A673 (cell line): ENCODE measurements around the gene DUS3L. TPM values are rescaled to one million over a fixed set of nuclear protein-coding genes. Genes with fewer than 3 reads are reported as not detected.

Experiments used
- BruUV-seq: library from RNA; stranded (reverse); fragments of 400-500 nt; replicated peaks from 2 replicates; lab custom pipeline; 2021; lab: Mats Ljungman, UMichigan
- CTCF ChIA-PET: fragments of 300-600 bp; sonication (Branson Sonifier 250); formaldehyde crosslinking; loops from one replicate; lab custom pipeline; 2022; ENCODE audit warnings: antibody characterized with exemption; lab: Charles Lee
- POLR2A ChIA-PET: fragments of 300-600 bp; sonication (Branson Sonifier 250); formaldehyde crosslinking; loops from one replicate; lab custom pipeline; 2022; ENCODE audit warnings: antibody characterized with exemption; ENCODE audit not compliant: low non-redundant PET; lab: Charles Lee
- DNase-seq: peaks from one replicate; pipeline ENCODE4 v3.0.0-alpha.2; 2015; ENCODE audit warnings: low spot score
- H3K27ac ChIP-seq: fragments of 200-600 bp; sonication (generic); 2 replicates; pipeline ENCODE4 v1.5.1; 2016; ENCODE audit warnings: mixed run types, low read depth, mild to moderate bottlenecking, mixed read lengths, antibody characterized with exemption, low read length; ENCODE audit not compliant: poor library complexity, severe bottlenecking
- H3K27me3 ChIP-seq: fragments of 200-600 bp; sonication (generic); replicated peaks from 2 replicates; pipeline ENCODE4 v1.6.1; 2017; ENCODE audit warnings: mixed run types, low read depth, mild to moderate bottlenecking, mixed read lengths, antibody characterized with exemption, low read length; ENCODE audit not compliant: insufficient read depth, poor library complexity
- H3K36me3 ChIP-seq: fragments of 200-600 bp; sonication (generic); 2 replicates; pipeline ENCODE4 v1.6.1; 2016; ENCODE audit warnings: mixed run types, mild to moderate bottlenecking, mixed read lengths, antibody characterized with exemption, low read length; ENCODE audit not compliant: insufficient read depth, poor library complexity, severe bottlenecking
- H3K4me1 ChIP-seq: fragments of 200-600 bp; sonication (generic); 2 replicates; pipeline ENCODE4 v1.6.1; 2017; ENCODE audit warnings: mixed run types, mild to moderate bottlenecking, mixed read lengths, antibody characterized with exemption, low read length; ENCODE audit not compliant: insufficient read depth, poor library complexity, severe bottlenecking
- H3K4me3 ChIP-seq: fragments of 200-600 bp; sonication (generic); 2 replicates; pipeline ENCODE4 v1.5.1; 2016; ENCODE audit warnings: low read depth, mixed run types, mild to moderate bottlenecking, mixed read lengths, low read length; ENCODE audit not compliant: poor library complexity, severe bottlenecking
- H3K9me3 ChIP-seq: fragments of 200-600 bp; sonication (generic); 2 replicates; pipeline ENCODE4 v1.6.1; 2016; ENCODE audit warnings: mixed run types, low read depth, mild to moderate bottlenecking, mixed read lengths, antibody characterized with exemption, low read length; ENCODE audit not compliant: poor library complexity, severe bottlenecking
- EZH2 ChIP-seq: fragments of 200-600 bp; sonication (generic); IDR thresholded peaks from 2 replicates; pipeline ENCODE4 v1.6.1; 2017; ENCODE audit warnings: borderline replicate concordance, low read depth, mild to moderate bottlenecking, mixed read lengths, antibody characterized with exemption, low read length; ENCODE audit not compliant: poor library complexity, severe bottlenecking
- intact Hi-C: fragments of 100-400 bp; cut with micrococcal nuclease; formaldehyde crosslinking; loops from one replicate; pipeline ENCODE4 v1.10.0; 2022; ENCODE audit not compliant: unreplicated experiment
- total RNA-seq: library from RNA; stranded (reverse); gene quantifications from 2 replicates; pipeline ENCODE4 v1.2.3, GENCODE V29; 2021
- TF ChIP-seq, protein P1 (sequence below): fragments of 300-800, 200-600 bp; sonication (generic); conservative IDR thresholded peaks from 2 replicates; pipeline ENCODE4 v1.5.1; 2017; ENCODE audit warnings: low read depth, mild to moderate bottlenecking, antibody characterized with exemption, low read length, moderate library complexity, mixed read lengths

The DUS3L gene
- total RNA-seq, 1 experiment from 2014 or later, result 85.3 TPM

DNA sequence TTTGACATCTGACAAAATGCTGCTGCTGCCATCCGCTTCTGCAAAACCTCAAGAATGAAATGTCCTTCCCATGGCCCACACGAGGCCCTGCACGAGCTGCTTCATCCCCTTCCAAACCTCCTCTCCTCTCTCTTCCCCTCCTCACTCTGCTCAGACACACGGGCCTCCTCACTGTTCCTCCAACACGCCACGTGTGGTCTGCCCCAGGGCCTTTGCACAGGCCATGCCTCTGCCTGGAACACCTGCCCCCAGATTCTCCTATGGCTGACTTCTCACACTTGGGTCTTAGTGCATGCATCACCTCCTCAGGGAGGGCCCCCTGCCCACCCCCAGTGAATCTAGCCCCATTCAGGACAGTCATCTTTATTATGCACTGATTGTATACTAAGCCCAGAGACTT, 29.8 kb upstream of the DUS3L start:
- ChIA-PET CTCF (interaction anchor here (0.7 kb wide), 1 partner anchor 201 kb away, joined by 6 read pairs; no protein-coding TSS in a partner anchor), POLR2A (no interaction called here)
- TF ChIP-seq EZH2, result no peak
- TF ChIP-seq, protein P1, sequence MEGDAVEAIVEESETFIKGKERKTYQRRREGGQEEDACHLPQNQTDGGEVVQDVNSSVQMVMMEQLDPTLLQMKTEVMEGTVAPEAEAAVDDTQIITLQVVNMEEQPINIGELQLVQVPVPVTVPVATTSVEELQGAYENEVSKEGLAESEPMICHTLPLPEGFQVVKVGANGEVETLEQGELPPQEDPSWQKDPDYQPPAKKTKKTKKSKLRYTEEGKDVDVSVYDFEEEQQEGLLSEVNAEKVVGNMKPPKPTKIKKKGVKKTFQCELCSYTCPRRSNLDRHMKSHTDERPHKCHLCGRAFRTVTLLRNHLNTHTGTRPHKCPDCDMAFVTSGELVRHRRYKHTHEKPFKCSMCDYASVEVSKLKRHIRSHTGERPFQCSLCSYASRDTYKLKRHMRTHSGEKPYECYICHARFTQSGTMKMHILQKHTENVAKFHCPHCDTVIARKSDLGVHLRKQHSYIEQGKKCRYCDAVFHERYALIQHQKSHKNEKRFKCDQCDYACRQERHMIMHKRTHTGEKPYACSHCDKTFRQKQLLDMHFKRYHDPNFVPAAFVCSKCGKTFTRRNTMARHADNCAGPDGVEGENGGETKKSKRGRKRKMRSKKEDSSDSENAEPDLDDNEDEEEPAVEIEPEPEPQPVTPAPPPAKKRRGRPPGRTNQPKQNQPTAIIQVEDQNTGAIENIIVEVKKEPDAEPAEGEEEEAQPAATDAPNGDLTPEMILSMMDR, result no peak
- no peaks in the 10 kb centered on the region for H3K36me3 ChIP-seq
- intact Hi-C loops, result no loop called here
- no TSS peak for BruUV-seq
- H3K4me1 ChIP-seq, result no peaks in the 10 kb centered on the region
- no peaks in the 10 kb centered on the region for H3K9me3 ChIP-seq
- no peak overlapping the region for H3K4me3 ChIP-seq
- no peaks in the 10 kb centered on the region for H3K27me3 ChIP-seq
- DNase-seq, result no peak
- no peak overlapping the region for H3K27ac ChIP-seq

DNA sequence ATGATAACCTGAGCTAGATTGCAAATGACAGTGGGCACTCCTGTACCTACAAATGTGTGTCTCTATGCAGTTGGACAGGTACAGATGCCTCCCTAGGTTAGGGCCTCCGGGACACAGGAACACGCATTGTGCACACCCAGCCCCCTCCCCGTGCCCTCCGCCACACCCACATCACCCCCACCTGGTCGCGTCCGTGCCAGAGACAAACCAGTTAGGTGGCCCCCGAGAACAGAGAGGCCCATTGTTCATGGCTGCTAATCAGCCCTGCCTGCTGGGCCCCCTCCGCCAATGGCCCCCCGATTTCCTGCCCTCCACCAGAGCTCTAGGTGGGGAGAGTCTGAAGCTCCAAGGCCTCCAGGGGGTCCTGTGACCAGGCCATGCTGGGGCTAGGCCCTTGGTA, 27.6 kb upstream of the DUS3L start:
- POLR2A ChIA-PET, result no interaction called here
- H3K27ac ChIP-seq, result no peak overlapping the region
- TF ChIP-seq EZH2, result no peak
- TF ChIP-seq, protein P1, result no peak
- CTCF ChIA-PET, result interaction anchor here (0.7 kb wide), 1 partner anchor 14 kb away, joined by 3 read pairs; no protein-coding TSS in a partner anchor
- H3K4me1 ChIP-seq, result no peaks in the 10 kb centered on the region
- H3K27me3 ChIP-seq, result no peaks in the 10 kb centered on the region
- BruUV-seq, result no TSS peak
- H3K9me3 ChIP-seq, result no peaks in the 10 kb centered on the region
- no peak overlapping the region for H3K4me3 ChIP-seq
- intact Hi-C loops, result no loop called here
- no peak for DNase-seq
- H3K36me3 ChIP-seq, result no peaks in the 10 kb centered on the region

DNA sequence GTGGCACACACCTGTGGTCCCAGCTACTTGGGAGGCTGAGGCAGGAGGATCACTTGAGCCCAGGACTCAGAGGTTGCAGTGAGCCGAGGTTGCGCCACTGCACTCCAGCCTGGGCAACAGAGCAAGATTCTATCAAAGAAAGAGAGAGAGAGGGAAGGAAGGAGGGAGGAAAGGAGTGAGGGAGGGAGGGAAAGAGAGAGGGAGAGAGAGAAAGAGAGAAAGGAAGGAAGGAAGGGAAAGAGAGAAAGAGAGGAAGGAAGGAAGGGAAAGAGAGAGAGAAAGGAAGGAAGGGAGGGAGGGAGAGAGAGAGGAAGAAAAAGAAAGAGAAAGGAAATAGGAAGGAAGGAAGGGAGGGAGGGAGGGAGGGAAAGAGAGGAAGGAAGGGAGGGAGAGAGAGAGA, 26.3 kb upstream of the DUS3L start:
- intact Hi-C loops, result no loop called here
- Histone ChIP-seq H3K9me3 (no peaks in the 10 kb centered on the region), H3K4me1 (no peaks in the 10 kb centered on the region), H3K27ac (no peak overlapping the region), H3K36me3 (no peaks in the 10 kb centered on the region), H3K4me3 (no peak overlapping the region), H3K27me3 (no peaks in the 10 kb centered on the region)
- DNase-seq, result no peak
- BruUV-seq, result no TSS peak
- ChIA-PET CTCF (no interaction called here), POLR2A (no interaction called here)
- TF ChIP-seq, protein P1, result no peak
- no peak for TF ChIP-seq EZH2
